GM12892 (cell line): ENCODE data around the gene MORC2.

ENCODE experiments used
- POLR2A ChIP-seq: IDR thresholded peaks from 2 replicates; pipeline ENCODE4 v1.6.1; 2011; ENCODE audit warnings: low read depth, low read length, control low read depth
- TAF1 ChIP-seq: IDR thresholded peaks from 2 replicates; pipeline ENCODE4 v1.6.1; 2011; ENCODE audit warnings: low read depth, mild to moderate bottlenecking, control low read depth, low read length, borderline replicate concordance

GRCh38 chr22:30920407-30920806, 48.2 kb downstream of the MORC2 start:
- no peak for TF ChIP-seq POLR2A
- no peak for TF ChIP-seq TAF1
